H9 (cell line): ENCODE measurements around the gene GABPB2. TPM values are rescaled to one million over a fixed set of nuclear protein-coding genes. Genes with fewer than 3 reads are reported as not detected.

ENCODE experiments used
- DNase-seq: peaks from one replicate; pipeline ENCODE4 v3.0.0-alpha.2; 2017
- H2AFZ ChIP-seq: one replicate; pipeline ENCODE4 v1.6.1; 2013; ENCODE audit warnings: mild to moderate bottlenecking, low read length, control low read depth, moderate library complexity
- H2AK5ac ChIP-seq: 2 replicates; pipeline ENCODE4 v1.6.1; 2013; ENCODE audit warnings: low read length, control low read depth, mixed read lengths; ENCODE audit not compliant: insufficient read length
- H2BK120ac ChIP-seq: one replicate; pipeline ENCODE4 v1.6.1; 2013; ENCODE audit warnings: low read depth, mild to moderate bottlenecking, low read length, control low read depth, inconsistent platforms; ENCODE audit not compliant: poor library complexity, severe bottlenecking
- H2BK12ac ChIP-seq: 2 replicates; pipeline ENCODE4 v1.6.1; 2013; ENCODE audit warnings: low read length, control low read depth, mixed read lengths, low read depth; ENCODE audit not compliant: insufficient read length
- H2BK15ac ChIP-seq: 2 replicates; pipeline ENCODE4 v1.6.1; 2013; ENCODE audit warnings: low read depth, low read length, control low read depth
- H2BK20ac ChIP-seq: one replicate; pipeline ENCODE4 v1.6.1; 2013; ENCODE audit warnings: low read depth, mild to moderate bottlenecking, low read length, control low read depth, inconsistent platforms; ENCODE audit not compliant: poor library complexity, severe bottlenecking
- H2BK5ac ChIP-seq: 2 replicates; pipeline ENCODE4 v1.6.1; 2013; ENCODE audit warnings: low read length, control low read depth, mixed read lengths; ENCODE audit not compliant: insufficient read length
- H3K14ac ChIP-seq: 2 replicates; pipeline ENCODE4 v1.6.1; 2013; ENCODE audit warnings: low read length, control low read depth; ENCODE audit not compliant: insufficient read depth
- H3K18ac ChIP-seq: 2 replicates; pipeline ENCODE4 v1.6.1; 2013; ENCODE audit warnings: low read depth, mild to moderate bottlenecking, mixed read lengths, low read length, control low read depth; ENCODE audit not compliant: insufficient read length
- H3K23ac ChIP-seq: 2 replicates; pipeline ENCODE4 v1.6.1; 2013; ENCODE audit warnings: low read length, control low read depth, mixed read lengths, low read depth; ENCODE audit not compliant: insufficient read length
- H3K23me2 ChIP-seq: 2 replicates; pipeline ENCODE4 v1.6.1; 2013; ENCODE audit warnings: low read depth, mild to moderate bottlenecking, mixed read lengths, low read length, control low read depth; ENCODE audit not compliant: insufficient read length, poor library complexity, severe bottlenecking
- H3K27ac ChIP-seq: 2 replicates; pipeline ENCODE4 v1.5.1; 2013; ENCODE audit warnings: low read length, control low read depth, mixed read lengths, low read depth; ENCODE audit not compliant: insufficient read length
- H3K27me3 ChIP-seq: 2 replicates; pipeline ENCODE4 v1.6.1; 2013; ENCODE audit warnings: low read length, control low read depth, inconsistent platforms; ENCODE audit not compliant: insufficient read depth
- H3K4ac ChIP-seq: 2 replicates; pipeline ENCODE4 v1.6.1; 2013; ENCODE audit warnings: low read depth, mild to moderate bottlenecking, control low read depth, inconsistent platforms, low read length, moderate library complexity
- H3K4me1 ChIP-seq: 2 replicates; pipeline ENCODE4 v1.6.1; 2013; ENCODE audit warnings: low read length, control low read depth, inconsistent platforms; ENCODE audit not compliant: insufficient read depth
- H3K4me2 ChIP-seq: 2 replicates; pipeline ENCODE4 v1.6.1; 2013; ENCODE audit warnings: low read length, control low read depth, mixed read lengths; ENCODE audit not compliant: insufficient read length, insufficient read depth
- H3K56ac ChIP-seq: 2 replicates; pipeline ENCODE4 v1.6.1; 2013; ENCODE audit warnings: low read depth, mild to moderate bottlenecking, mixed read lengths, low read length, control low read depth; ENCODE audit not compliant: insufficient read length
- H3K79me1 ChIP-seq: 2 replicates; pipeline ENCODE4 v1.6.1; 2013; ENCODE audit warnings: low read depth, mild to moderate bottlenecking, moderate library complexity, low read length, control low read depth, inconsistent platforms; ENCODE audit not compliant: insufficient read depth, poor library complexity, severe bottlenecking
- H3K79me2 ChIP-seq: 2 replicates; pipeline ENCODE4 v1.6.1; 2013; ENCODE audit warnings: low read length, control low read depth, inconsistent platforms; ENCODE audit not compliant: insufficient read depth
- H3K9ac ChIP-seq: 2 replicates; pipeline ENCODE4 v1.6.1; 2013; ENCODE audit warnings: low read length, control low read depth, mixed read lengths; ENCODE audit not compliant: insufficient read length; ENCODE audit errors: extremely low read depth
- H3K9me3 ChIP-seq: one replicate; pipeline ENCODE4 v1.6.1; 2013; ENCODE audit warnings: low read depth, low read length, inconsistent platforms; ENCODE audit not compliant: control insufficient read depth
- H3T11ph ChIP-seq: one replicate; pipeline ENCODE4 v1.6.1; 2013; ENCODE audit warnings: mild to moderate bottlenecking, low read length, control low read depth, inconsistent platforms
- H4K20me1 ChIP-seq: one replicate; pipeline ENCODE4 v1.6.1; 2013; ENCODE audit not compliant: control insufficient read depth, insufficient read length, insufficient read depth
- H4K5ac ChIP-seq: 2 replicates; pipeline ENCODE4 v1.6.1; 2013; ENCODE audit warnings: low read depth, mild to moderate bottlenecking, mixed read lengths, low read length, control low read depth; ENCODE audit not compliant: insufficient read length
- H4K8ac ChIP-seq: replicated peaks from 2 replicates; pipeline ENCODE4 v1.6.1; 2013; ENCODE audit warnings: low read length, control low read depth, mixed read lengths, low read depth; ENCODE audit not compliant: insufficient read length
- H4K91ac ChIP-seq: 2 replicates; pipeline ENCODE4 v1.6.1; 2013; ENCODE audit warnings: low read depth, mild to moderate bottlenecking, moderate library complexity, mixed read lengths, low read length, control low read depth; ENCODE audit not compliant: insufficient read length
- H3K27ac Mint-ChIP-seq, 3 experiments: 2 replicates in 2 of 3; 3 replicates in 1 of 3; pipeline ENCODE4 v1.8.0; 2020 to 2021; ENCODE audit warnings: mixed read lengths in 3 of 3, mild to moderate bottlenecking in 1 of 3, moderate library complexity in 1 of 3
- H3K27me3 Mint-ChIP-seq: 2 replicates; pipeline ENCODE4 v1.8.0; 2021; ENCODE audit warnings: low read depth, mild to moderate bottlenecking, moderate library complexity, mixed read lengths
- H3K36me3 Mint-ChIP-seq, 3 experiments: 2 replicates in 2 of 3; 3 replicates in 1 of 3; pipeline ENCODE4 v1.8.0; 2020 to 2021; ENCODE audit warnings: low read depth in 3 of 3, mixed read lengths in 3 of 3; ENCODE audit not compliant: insufficient read depth in 1 of 3
- H3K4me1 Mint-ChIP-seq, 2 experiments: 2 replicates each; pipeline ENCODE4 v1.8.0; 2020; ENCODE audit warnings: mixed read lengths in 2 of 2
- H3K4me3 Mint-ChIP-seq, 2 experiments: 2 replicates in 1 of 2; 3 replicates in 1 of 2; pipeline ENCODE4 v1.8.0; 2020 to 2021; ENCODE audit warnings: mild to moderate bottlenecking in 2 of 2, mixed read lengths in 2 of 2, moderate library complexity in 1 of 2
- H3K9me3 Mint-ChIP-seq, 2 experiments: 2 replicates in 1 of 2; 3 replicates in 1 of 2; pipeline ENCODE4 v1.8.0; 2020; ENCODE audit warnings: mild to moderate bottlenecking in 2 of 2, mixed read lengths in 2 of 2, moderate library complexity in 1 of 2
- CTCF ChIP-seq: fragments of 200-600 bp; sonication (generic); conservative IDR thresholded peaks from 3 replicates; pipeline ENCODE4 v1.8.0; 2021; ENCODE audit warnings: antibody characterized with exemption, mild to moderate bottlenecking
- WGBS: extraction: QIAGEN DNeasy Blood & Tissue Kit; methylation state at CpG from one replicate; pipeline ENCODE4 v1.1.7; 2013; ENCODE audit warnings: missing lambda C conversion rate, low lambda C conversion rate, mixed read lengths; ENCODE audit not compliant: insufficient read length; ENCODE audit errors: extremely low coverage; 5-methylcytosine and 5-hydroxymethylcytosine counted together
- total RNA-seq: library from RNA; stranded (reverse); gene quantifications from 2 replicates; pipeline ENCODE4 v1.2.1, GENCODE V29; 2021

GABPB2 gene
- total RNA-seq, 1 experiment from 2014 or later: 4.1 TPM

DNA sequence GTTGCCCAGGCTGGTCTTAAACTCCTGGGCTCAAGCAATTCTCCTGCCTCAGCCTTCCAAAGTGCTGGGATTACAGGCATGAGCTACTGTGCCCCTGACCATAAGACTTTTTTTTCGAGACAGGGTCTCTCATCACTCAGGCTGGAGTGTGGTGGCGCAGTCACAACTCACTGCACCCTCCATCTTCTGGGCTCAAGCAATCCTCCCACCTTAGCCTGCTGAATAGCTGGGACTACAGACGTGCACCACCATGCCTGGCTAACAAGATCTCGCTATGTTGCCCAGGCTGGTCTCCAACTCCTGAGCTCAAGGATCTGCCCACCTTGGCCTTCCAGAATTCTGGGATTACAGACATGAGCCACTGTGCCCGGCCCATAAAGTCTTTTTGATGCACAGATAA is 21.1 kb upstream of the GABPB2 start:
- H3K4ac ChIP-seq: no peak overlapping the region
- H2AFZ ChIP-seq: no peak overlapping the region
- Mint-ChIP-seq H3K4me1 (peaks cover 17 to 19% of the 10 kb centered on the region in 2 experiments), H3K36me3 (peaks cover 4 to 34% (median 27%) of the 10 kb centered on the region in 3 experiments; a peak in 5 of 7 replicates), H3K27me3 (no peaks in the 10 kb centered on the region), H3K9me3 (no peaks in the 10 kb centered on the region), H3K27ac (peak overlapping the region in 1 of 3 experiments; percentile 87; a peak in 1 of 7 replicates), H3K4me3 (peak overlapping the region; percentile 56 to 95; a peak in 1 of 5 replicates)
- H3K4me1 ChIP-seq: no peaks in the 10 kb centered on the region; the same call in 1 of the 2 replicates
- H2BK5ac ChIP-seq: no peak overlapping the region
- H4K20me1 ChIP-seq: no peaks in the 10 kb centered on the region
- no peaks in the 10 kb centered on the region for H3K79me1 ChIP-seq
- no peaks in the 10 kb centered on the region for H3K27me3 ChIP-seq
- H3K14ac ChIP-seq: no peak overlapping the region
- H3K9ac ChIP-seq: no peak overlapping the region
- H4K5ac ChIP-seq: no peak overlapping the region
- no peak overlapping the region for H3K18ac ChIP-seq
- no peak overlapping the region for H3T11ph ChIP-seq
- H2AK5ac ChIP-seq: no peak overlapping the region
- no peak overlapping the region for H2BK12ac ChIP-seq
- no peak for DNase-seq
- peaks cover 4% of the 10 kb centered on the region for H3K23me2 ChIP-seq
- no peak overlapping the region for H4K91ac ChIP-seq
- no peak for TF ChIP-seq CTCF
- no peak overlapping the region for H2BK20ac ChIP-seq
- WGBS: no CpG with 5 or more reads among the region's 5 CpGs
- H3K27ac ChIP-seq: no peak overlapping the region
- H3K79me2 ChIP-seq: no peaks in the 10 kb centered on the region
- no peak overlapping the region for H3K4me2 ChIP-seq
- H3K56ac ChIP-seq: no peak overlapping the region
- no peak overlapping the region for H4K8ac ChIP-seq
- H3K9me3 ChIP-seq: no peaks in the 10 kb centered on the region
- no peak overlapping the region for H2BK15ac ChIP-seq
- no peak overlapping the region for H2BK120ac ChIP-seq
- no peak overlapping the region for H3K23ac ChIP-seq
